OCI-M2 (cell line): Measurements from ENCODE around the gene PRH2.

Experiments
- DNase-seq: peaks from one replicate; lab custom pipeline; 2025; ENCODE audit not compliant: unreplicated experiment; lab: John Stamatoyannopoulos, UW

Gene PRH2

GRCh38 chr12:10928746-10929286 is at the start of gene PRH2:
PRH2 (plus strand) TSS chr12:10929236; CDS start chr12:10929274, 38 bp downstream.
- DNase-seq, result no peak

GRCh38 chr12:10884086-10884725 is 44.8 kb upstream of the PRH2 start, which contains the start of gene PRH1:
PRH1 (minus strand) TSS chr12:10884255; CDS start chr12:10884217, 38 bp downstream.
- no peak for DNase-seq

- DNase-seq, result no peak
These were observed 39.8 kb upstream of the PRH2 start for GRCh38 chr12:10889226-10889625.

GRCh38 chr12:10891937-10892336 is 37.1 kb upstream of the PRH2 start:
- DNase-seq, result no peak

GRCh38 chr12:10896854-10897253 is 32.2 kb upstream of the PRH2 start:
- DNase-seq, result no peak

- no peak for DNase-seq
These were observed 28.5 kb upstream of the PRH2 start for GRCh38 chr12:10900530-10900929.

- DNase-seq, result no peak
These were observed 28.1 kb upstream of the PRH2 start for GRCh38 chr12:10900972-10901371.

- DNase-seq, result no peak
These were observed 27.6 kb upstream of the PRH2 start for GRCh38 chr12:10901427-10901826.

- no peak for DNase-seq
These were observed 24.4 kb upstream of the PRH2 start for GRCh38 chr12:10904686-10905085.

- no peak for DNase-seq
These were observed 19.6 kb upstream of the PRH2 start, which contains the start of gene TAS2R13 for GRCh38 chr12:10909462-10909861. TAS2R13 (minus strand) TSS chr12:10909562; CDS start chr12:10909298, 264 bp downstream.

- DNase-seq, result no peak
These were observed 18.7 kb upstream of the PRH2 start for GRCh38 chr12:10910380-10910779.

GRCh38 chr12:10919809-10920208 is 9.2 kb upstream of the PRH2 start:
- DNase-seq, result no peak

- DNase-seq, result no peak
These were observed 2.8 kb upstream of the PRH2 start for GRCh38 chr12:10926269-10926668.

GRCh38 chr12:10936506-10936905 is 7.5 kb downstream of the PRH2 start:
- no peak for DNase-seq

- DNase-seq, result no peak
These were observed 10.1 kb downstream of the PRH2 start, which contains the start of gene TAS2R14 for GRCh38 chr12:10939163-10939562. TAS2R14 (minus strand) TSS chr12:10939263; CDS start chr12:10939207, 56 bp downstream.

GRCh38 chr12:10940389-10940788 is 11.4 kb downstream of the PRH2 start:
- DNase-seq, result no peak

- no peak for DNase-seq
These were observed 12.3 kb downstream of the PRH2 start for GRCh38 chr12:10941369-10941768.

GRCh38 chr12:10941916-10942607 is 13.0 kb downstream of the PRH2 start:
- DNase-seq, result no peak

GRCh38 chr12:10943167-10943566 is 14.1 kb downstream of the PRH2 start:
- DNase-seq, result no peak

- DNase-seq, result no peak
These were observed 23.6 kb downstream of the PRH2 start for GRCh38 chr12:10952645-10953044.

- no peak for DNase-seq
These were observed 27.0 kb downstream of the PRH2 start for GRCh38 chr12:10956085-10956484.

GRCh38 chr12:10957741-10958140 is 28.7 kb downstream of the PRH2 start:
- DNase-seq, result no peak
